ENCODE measurements around the gene CSMD2.

The CSMD2 gene

GRCh38 chr1:33973799-33974545 lies 191.1 kb downstream of the CSMD2 start:
- no peak for DNase-seq (ENCODE audit: low read depth)
- no peak for TF ChIP-seq CTCF (IDR thresholded peaks at IDR 0.05; ENCODE audit: low read depth, low read length, missing control alignments)

GRCh38 chr1:33972676-33973395 lies 192.2 kb downstream of the CSMD2 start:
- no peak overlapping the region for H3K4me3 ChIP-seq (ENCODE audit: low read depth, low read length)
- no peak for DNase-seq (ENCODE audit: low read depth)
- no peak for TF ChIP-seq CTCF (IDR thresholded peaks at IDR 0.05; ENCODE audit: low read depth, low read length, missing control alignments)

More at GRCh38 chr1:33973799-33974545, 191.1 kb downstream of the CSMD2 start:
- H3K4me3 ChIP-seq (ENCODE audit: low read depth, low read length), result no peak overlapping the region

GRCh38 chr1:33971913-33972312 lies 193.1 kb downstream of the CSMD2 start:
- H3K4me3 ChIP-seq (ENCODE audit: low read depth, low read length), result no peak overlapping the region
- DNase-seq (ENCODE audit: low read depth), result no peak
- no peak for TF ChIP-seq CTCF (IDR thresholded peaks at IDR 0.05; ENCODE audit: low read depth, low read length, missing control alignments)

- no peak for TF ChIP-seq CTCF (IDR thresholded peaks at IDR 0.05; ENCODE audit: low read depth, low read length, missing control alignments)
- DNase-seq (ENCODE audit: low read depth), result no peak
- no peak overlapping the region for H3K4me3 ChIP-seq (ENCODE audit: low read depth, low read length)
These were observed 193.9 kb downstream of the CSMD2 start for GRCh38 chr1:33971018-33971710.

GRCh38 chr1:33970148-33970825 lies 194.7 kb downstream of the CSMD2 start:
- TF ChIP-seq CTCF (IDR thresholded peaks at IDR 0.05; ENCODE audit: low read depth, low read length, missing control alignments), result no peak
- no peak for DNase-seq (ENCODE audit: low read depth)
- H3K4me3 ChIP-seq (ENCODE audit: low read depth, low read length), result no peak overlapping the region

GRCh38 chr1:33966346-33967141 lies 198.5 kb downstream of the CSMD2 start:
- no peak for TF ChIP-seq CTCF (IDR thresholded peaks at IDR 0.05; ENCODE audit: low read depth, low read length, missing control alignments)
- DNase-seq (ENCODE audit: low read depth), result no peak
- H3K4me3 ChIP-seq (ENCODE audit: low read depth, low read length), result no peak overlapping the region
